ENCODE results near the gene PRDM11.
A peak's percentile ranks its signal among the peaks of the same experiment; 100 is the strongest.

PRDM11 gene

GRCh38 chr11:45146072-45147016 lies at the start of gene PRDM11:
TSS of gene PRDM11 (plus strand) at chr11:45146639. CDS start at chr11:45181767, 35,128 bp downstream.
- peak; percentile 80 for DNase-seq

GRCh38 chr11:45097721-45098493 lies 48.5 kb upstream of the PRDM11 start:
- in situ Hi-C loops (cut with HindIII; ENCODE audit: low pct_ligation_motif_present, low pct_unique_long_range_greater_than_20kb, low sequenced_read_pairs) = no loop called here

More at GRCh38 chr11:45146072-45147016, at the start of gene PRDM11:
- in situ Hi-C loops (cut with HindIII; ENCODE audit: low pct_ligation_motif_present, low pct_unique_long_range_greater_than_20kb, low sequenced_read_pairs) = no loop called here

GRCh38 chr11:45098929-45099328 lies 47.5 kb upstream of the PRDM11 start:
- in situ Hi-C loops (cut with HindIII; ENCODE audit: low pct_ligation_motif_present, low pct_unique_long_range_greater_than_20kb, low sequenced_read_pairs) = no loop called here
- DNase-seq = no peak

More at GRCh38 chr11:45097721-45098493, 48.5 kb upstream of the PRDM11 start:
- peak; percentile 52 for DNase-seq

GRCh38 chr11:45100339-45100738 lies 46.1 kb upstream of the PRDM11 start:
- no peak for DNase-seq
- in situ Hi-C loops (cut with HindIII; ENCODE audit: low pct_ligation_motif_present, low pct_unique_long_range_greater_than_20kb, low sequenced_read_pairs) = loop anchor here (25.0 kb wide), 2 partner anchors 163 to 237 kb away; no protein-coding TSS in a partner anchor

- no peak for DNase-seq
- in situ Hi-C loops (cut with HindIII; ENCODE audit: low pct_ligation_motif_present, low pct_unique_long_range_greater_than_20kb, low sequenced_read_pairs) = loop anchor here (25.0 kb wide), 2 partner anchors 165 to 235 kb away; no protein-coding TSS in a partner anchor
Measured at GRCh38 chr11:45102361-45102809, 44.1 kb upstream of the PRDM11 start.

- peak; percentile 56 for DNase-seq
- in situ Hi-C loops (cut with HindIII; ENCODE audit: low pct_ligation_motif_present, low pct_unique_long_range_greater_than_20kb, low sequenced_read_pairs) = loop anchor here (25.0 kb wide), 2 partner anchors 166 to 234 kb away; no protein-coding TSS in a partner anchor
Measured at GRCh38 chr11:45102810-45103621, 43.4 kb upstream of the PRDM11 start.

GRCh38 chr11:45104006-45104789 lies 42.2 kb upstream of the PRDM11 start:
- in situ Hi-C loops (cut with HindIII; ENCODE audit: low pct_ligation_motif_present, low pct_unique_long_range_greater_than_20kb, low sequenced_read_pairs) = loop anchor here (25.0 kb wide), 2 partner anchors 167 to 233 kb away; no protein-coding TSS in a partner anchor
- DNase-seq = no peak

- DNase-seq = no peak
- in situ Hi-C loops (cut with HindIII; ENCODE audit: low pct_ligation_motif_present, low pct_unique_long_range_greater_than_20kb, low sequenced_read_pairs) = loop anchor here (25.0 kb wide), 2 partner anchors 167 to 233 kb away; no protein-coding TSS in a partner anchor
Measured at GRCh38 chr11:45104790-45105084, 41.7 kb upstream of the PRDM11 start.

- peak; percentile 58 for DNase-seq
- in situ Hi-C loops (cut with HindIII; ENCODE audit: low pct_ligation_motif_present, low pct_unique_long_range_greater_than_20kb, low sequenced_read_pairs) = loop anchor here (25.0 kb wide), 2 partner anchors 168 to 232 kb away; no protein-coding TSS in a partner anchor
Measured at GRCh38 chr11:45105233-45105983, 41.0 kb upstream of the PRDM11 start.

GRCh38 chr11:45105984-45106375 lies 40.5 kb upstream of the PRDM11 start:
- no peak for DNase-seq
- in situ Hi-C loops (cut with HindIII; ENCODE audit: low pct_ligation_motif_present, low pct_unique_long_range_greater_than_20kb, low sequenced_read_pairs) = loop anchor here (25.0 kb wide), 2 partner anchors 169 to 231 kb away; no protein-coding TSS in a partner anchor

- in situ Hi-C loops (cut with HindIII; ENCODE audit: low pct_ligation_motif_present, low pct_unique_long_range_greater_than_20kb, low sequenced_read_pairs) = loop anchor here (25.0 kb wide), 2 partner anchors 169 to 231 kb away; no protein-coding TSS in a partner anchor
- no peak for DNase-seq
Measured at GRCh38 chr11:45106440-45106839, 40.0 kb upstream of the PRDM11 start.

- in situ Hi-C loops (cut with HindIII; ENCODE audit: low pct_ligation_motif_present, low pct_unique_long_range_greater_than_20kb, low sequenced_read_pairs) = loop anchor here (25.0 kb wide), 2 partner anchors 170 to 230 kb away; no protein-coding TSS in a partner anchor
- DNase-seq = no peak
Measured at GRCh38 chr11:45107029-45107428, 39.4 kb upstream of the PRDM11 start.

GRCh38 chr11:45108070-45109064 lies 38.1 kb upstream of the PRDM11 start:
- in situ Hi-C loops (cut with HindIII; ENCODE audit: low pct_ligation_motif_present, low pct_unique_long_range_greater_than_20kb, low sequenced_read_pairs) = loop anchor here (25.0 kb wide), 2 partner anchors 171 to 229 kb away; no protein-coding TSS in a partner anchor
- no peak for DNase-seq

- no peak for DNase-seq
- in situ Hi-C loops (cut with HindIII; ENCODE audit: low pct_ligation_motif_present, low pct_unique_long_range_greater_than_20kb, low sequenced_read_pairs) = loop anchor here (25.0 kb wide), 2 partner anchors 172 to 228 kb away; no protein-coding TSS in a partner anchor
Measured at GRCh38 chr11:45109400-45109799, 37.0 kb upstream of the PRDM11 start.

- peak; percentile 65 for DNase-seq
- in situ Hi-C loops (cut with HindIII; ENCODE audit: low pct_ligation_motif_present, low pct_unique_long_range_greater_than_20kb, low sequenced_read_pairs) = loop anchor here (25.0 kb wide), 2 partner anchors 173 to 227 kb away; no protein-coding TSS in a partner anchor
Measured at GRCh38 chr11:45110562-45110961, 35.9 kb upstream of the PRDM11 start.

All from ACHN (cell line).